ENCODE data around the gene GRAMD1B. TPM values are rescaled to one million over a fixed set of nuclear protein-coding genes. Genes with fewer than 3 reads are reported as not detected.

The GRAMD1B gene
- polyA plus RNA-seq, 3 donors, result 3.2 to 13.9 (median 3.3) TPM

- no peak for DNase-seq
- Mint-ChIP-seq H3K9me3 (no peaks in the 10 kb centered on the region), H3K27me3 (ENCODE audit: low read depth in 3 of 3) (peaks cover 6 to 23% (median 14%) of the 10 kb centered on the region in 3 donors), H3K36me3 (no peaks in the 10 kb centered on the region), H3K4me1 (peaks cover 3% of the 10 kb centered on the region), H3K27ac (no peak overlapping the region), H3K4me3 (no peak overlapping the region)
- no peaks in the 10 kb centered on the region for H3K79me2 ChIP-seq (ENCODE audit: insufficient read depth, low read length)
- TF ChIP-seq CTCF (IDR thresholded peaks at IDR 0.05), result no peak
- H3K27ac ChIP-seq (ENCODE audit: low read depth in 1 of 2, low read length in 2 of 2), result no peak overlapping the region
- H3K27me3 ChIP-seq (ENCODE audit: control insufficient read depth in 2 of 2, insufficient read depth in 2 of 2, low read length in 2 of 2), result no peaks in the 10 kb centered on the region
- intact Hi-C loops (cut with micrococcal nuclease), result no loop called here
- no peaks in the 10 kb centered on the region for H3K4me1 ChIP-seq (ENCODE audit: control insufficient read depth in 1 of 2, insufficient read depth in 2 of 2, low read length in 2 of 2)
- WGBS (ENCODE audit: insufficient coverage), result 93% methylated on average over 15 of the region's 15 CpGs
- H3K4me2 ChIP-seq (replicated peaks; ENCODE audit: extremely low read depth, low read length, poor library complexity, severe bottlenecking), result no peak overlapping the region
- H3K36me3 ChIP-seq (replicated peaks in 1 of 2; ENCODE audit: control insufficient read depth in 1 of 2, insufficient read depth in 2 of 2, low read length in 2 of 2), result no peaks in the 10 kb centered on the region
- H3K9ac ChIP-seq (ENCODE audit: insufficient read depth, low read length, poor library complexity, severe bottlenecking), result no peak overlapping the region
- H2AFZ ChIP-seq (ENCODE audit: insufficient read depth, low read depth, low read length, poor library complexity, severe bottlenecking), result no peak overlapping the region
- no peaks in the 10 kb centered on the region for H4K20me1 ChIP-seq (ENCODE audit: insufficient read depth, low read length)
- H3K4me3 ChIP-seq (replicated peaks in 1 of 3; ENCODE audit: low read depth in 2 of 3, low read length in 3 of 3), result no peak overlapping the region
- H3K9me3 ChIP-seq (replicated peaks in 1 of 2; ENCODE audit: control insufficient read depth in 1 of 2, insufficient read depth in 1 of 2, low read length in 2 of 2), result no peaks in the 10 kb centered on the region
These were observed 212.4 kb downstream of the GRAMD1B start for GRCh38 chr11:123642435-123642834.

- Mint-ChIP-seq H3K4me3 (no peak overlapping the region), H3K36me3 (no peaks in the 10 kb centered on the region), H3K27ac (no peak overlapping the region), H3K4me1 (peaks cover 2% of the 10 kb centered on the region), H3K9me3 (no peaks in the 10 kb centered on the region), H3K27me3 (ENCODE audit: low read depth in 3 of 3) (peaks cover 7 to 17% (median 10%) of the 10 kb centered on the region in 3 donors)
- no peak for DNase-seq
- Histone ChIP-seq H3K27ac (ENCODE audit: low read depth in 1 of 2, low read length in 2 of 2) (no peak overlapping the region), H3K79me2 (ENCODE audit: insufficient read depth, low read length) (no peaks in the 10 kb centered on the region), H3K4me1 (ENCODE audit: control insufficient read depth in 1 of 2, insufficient read depth in 2 of 2, low read length in 2 of 2) (no peaks in the 10 kb centered on the region), H3K27me3 (ENCODE audit: control insufficient read depth in 2 of 2, insufficient read depth in 2 of 2, low read length in 2 of 2) (peaks cover 0 to 10% of the 10 kb centered on the region in 2 donors), H3K9me3 (replicated peaks in 1 of 2; ENCODE audit: control insufficient read depth in 1 of 2, insufficient read depth in 1 of 2, low read length in 2 of 2) (no peaks in the 10 kb centered on the region), H3K36me3 (replicated peaks in 1 of 2; ENCODE audit: control insufficient read depth in 1 of 2, insufficient read depth in 2 of 2, low read length in 2 of 2) (no peaks in the 10 kb centered on the region), H3K4me2 (replicated peaks; ENCODE audit: extremely low read depth, low read length, poor library complexity, severe bottlenecking) (no peak overlapping the region), H3K9ac (ENCODE audit: insufficient read depth, low read length, poor library complexity, severe bottlenecking) (no peak overlapping the region), H3K4me3 (replicated peaks in 1 of 3; ENCODE audit: low read depth in 2 of 3, low read length in 3 of 3) (no peak overlapping the region), H2AFZ (ENCODE audit: insufficient read depth, low read depth, low read length, poor library complexity, severe bottlenecking) (no peak overlapping the region), H4K20me1 (ENCODE audit: insufficient read depth, low read length) (no peaks in the 10 kb centered on the region)
- no peak for TF ChIP-seq CTCF (IDR thresholded peaks at IDR 0.05)
- intact Hi-C loops (cut with micrococcal nuclease), result no loop called here
- 88% methylated on average over 7 of the region's 12 CpGs for WGBS (ENCODE audit: insufficient coverage)
These were observed 215.4 kb downstream of the GRAMD1B start for GRCh38 chr11:123645286-123645975.

All from CD14-positive monocyte (primary cell).